Fibroblast of lung (primary cell): Measurements from ENCODE around the gene LRRC36. TPM values are rescaled to one million over a fixed set of nuclear protein-coding genes. Genes with fewer than 3 reads are reported as not detected.

ENCODE experiments used
- DNase-seq, 2 donors: peaks; one replicate each; pipeline versions ENCODE4 v3.0.0 to v3.0.0-alpha.2; 2010; ENCODE audit warnings: low read depth in 2 of 2
- H2AFZ ChIP-seq: 2 replicates; pipeline ENCODE4 v1.5.1; 2012; ENCODE audit warnings: low read length, control low read depth, inconsistent platforms
- H3K27ac ChIP-seq: 2 replicates; pipeline ENCODE4 v1.5.1; 2011; ENCODE audit warnings: low read length, control low read depth; ENCODE audit not compliant: insufficient read depth
- H3K27me3 ChIP-seq: 2 replicates; pipeline ENCODE4 v1.5.1; 2011; ENCODE audit warnings: mild to moderate bottlenecking, low read length; ENCODE audit not compliant: control insufficient read depth, insufficient read depth
- H3K36me3 ChIP-seq: 2 replicates; pipeline ENCODE4 v1.5.1; 2011; ENCODE audit warnings: low read length; ENCODE audit not compliant: control insufficient read depth, insufficient read depth
- H3K4me1 ChIP-seq: 2 replicates; pipeline ENCODE4 v1.5.1; 2011; ENCODE audit warnings: low read length; ENCODE audit not compliant: control insufficient read depth, insufficient read depth; ENCODE audit errors: extremely low read depth
- H3K4me2 ChIP-seq: 2 replicates; pipeline ENCODE4 v1.5.1; 2011; ENCODE audit warnings: low read length, control low read depth; ENCODE audit not compliant: insufficient read depth; ENCODE audit errors: extremely low read depth
- H3K4me3 ChIP-seq, 4 experiments: fragments of 200-600 bp in 1 of 4; sonication (generic) in 1 of 4; replicated peaks in 1 of 4; 2 replicates each; pipeline ENCODE4 v1.5.1; 2011 to 2016; ENCODE audit warnings: low read length in 4 of 4, low read depth in 3 of 4, mild to moderate bottlenecking in 3 of 4, control low read depth in 2 of 4, inconsistent platforms in 1 of 4, mixed read lengths in 1 of 4; ENCODE audit not compliant: insufficient read depth in 1 of 4; ENCODE audit errors: control extremely low read depth in 1 of 4
- H3K79me2 ChIP-seq: 2 replicates; pipeline ENCODE4 v1.5.1; 2012; ENCODE audit warnings: mild to moderate bottlenecking, low read length, inconsistent platforms; ENCODE audit not compliant: control insufficient read depth, insufficient read depth
- H3K9ac ChIP-seq: 2 replicates; pipeline ENCODE4 v1.5.1; 2011; ENCODE audit warnings: mild to moderate bottlenecking, low read length, control low read depth; ENCODE audit not compliant: insufficient read depth
- H3K9me3 ChIP-seq: 2 replicates; pipeline ENCODE4 v1.5.1; 2012; ENCODE audit warnings: low read depth, low read length; ENCODE audit not compliant: control insufficient read depth, insufficient read depth
- H4K20me1 ChIP-seq: 2 replicates; pipeline ENCODE4 v1.5.1; 2011; ENCODE audit warnings: low read length; ENCODE audit not compliant: control insufficient read depth, insufficient read depth; ENCODE audit errors: extremely low read depth
- EZH2 ChIP-seq: IDR thresholded peaks from 2 replicates; pipeline ENCODE4 v1.5.1; 2012; ENCODE audit warnings: low read length, control low read depth, mild to moderate bottlenecking; ENCODE audit errors: missing control alignments
- polyA plus RNA-seq, 2 donors: library from polyadenylated mRNA; depleted of rRNA in 1 of 2; stranded (reverse) in 1 of 2; unstranded in 1 of 2; fragments of >200 nt; gene quantifications; 2 replicates each; pipeline ENCODE4 v1.2.1, GENCODE V29; 2011 to 2012; ENCODE audit warnings: missing spikeins in 1 of 2
- total RNA-seq: library from RNA; depleted of rRNA; stranded (reverse); fragments of >200 nt; gene quantifications from 2 replicates; pipeline ENCODE4 v1.2.1, GENCODE V29; 2014
- TF ChIP-seq, protein P1 (sequence below), 2 donors: IDR thresholded peaks in 1 of 2; conservative IDR thresholded peaks in 1 of 2; 1 replicate in 1 of 2; 2 replicates in 1 of 2; pipeline ENCODE4 v1.5.1; 2011 to 2012; ENCODE audit warnings: low read length in 2 of 2, control low read depth in 1 of 2, inconsistent platforms in 1 of 2, low read depth in 1 of 2, mild to moderate bottlenecking in 1 of 2

LRRC36 gene
- total and polyA plus RNA-seq, 2 donors (not counting 1 experiment from before 2014, with no cell fraction given), result 0.06 to 0.66 TPM

DNA sequence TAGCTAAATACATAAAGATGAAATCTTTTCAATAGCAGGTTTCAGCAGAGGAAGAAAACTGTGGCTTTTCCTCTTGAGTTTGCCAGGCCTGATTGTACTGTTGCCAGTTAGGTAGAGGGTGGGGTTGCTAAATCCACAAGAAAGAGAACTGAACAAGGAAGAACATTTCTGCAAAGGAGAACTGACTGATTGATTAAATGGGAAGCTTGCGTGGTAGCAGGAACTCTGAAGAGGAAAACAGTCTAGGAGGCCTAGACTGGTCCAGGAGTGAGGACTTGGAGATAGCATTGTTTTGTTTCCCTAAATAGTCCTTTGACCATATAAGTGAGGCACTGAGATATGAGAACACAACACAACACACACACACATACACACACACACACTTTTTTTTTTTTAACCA lies 18.8 kb downstream of the LRRC36 start:
- Histone ChIP-seq H3K4me3 (no peak overlapping the region), H3K4me1 (no peaks in the 10 kb centered on the region), H4K20me1 (no peaks in the 10 kb centered on the region), H2AFZ (no peak overlapping the region), H3K79me2 (no peaks in the 10 kb centered on the region), H3K4me2 (no peak overlapping the region), H3K27ac (no peak overlapping the region), H3K36me3 (no peaks in the 10 kb centered on the region), H3K27me3 (no peaks in the 10 kb centered on the region), H3K9ac (no peak overlapping the region), H3K9me3 (no peaks in the 10 kb centered on the region)
- DNase-seq, result no peak
- no peak for TF ChIP-seq EZH2
- TF ChIP-seq, protein P1, sequence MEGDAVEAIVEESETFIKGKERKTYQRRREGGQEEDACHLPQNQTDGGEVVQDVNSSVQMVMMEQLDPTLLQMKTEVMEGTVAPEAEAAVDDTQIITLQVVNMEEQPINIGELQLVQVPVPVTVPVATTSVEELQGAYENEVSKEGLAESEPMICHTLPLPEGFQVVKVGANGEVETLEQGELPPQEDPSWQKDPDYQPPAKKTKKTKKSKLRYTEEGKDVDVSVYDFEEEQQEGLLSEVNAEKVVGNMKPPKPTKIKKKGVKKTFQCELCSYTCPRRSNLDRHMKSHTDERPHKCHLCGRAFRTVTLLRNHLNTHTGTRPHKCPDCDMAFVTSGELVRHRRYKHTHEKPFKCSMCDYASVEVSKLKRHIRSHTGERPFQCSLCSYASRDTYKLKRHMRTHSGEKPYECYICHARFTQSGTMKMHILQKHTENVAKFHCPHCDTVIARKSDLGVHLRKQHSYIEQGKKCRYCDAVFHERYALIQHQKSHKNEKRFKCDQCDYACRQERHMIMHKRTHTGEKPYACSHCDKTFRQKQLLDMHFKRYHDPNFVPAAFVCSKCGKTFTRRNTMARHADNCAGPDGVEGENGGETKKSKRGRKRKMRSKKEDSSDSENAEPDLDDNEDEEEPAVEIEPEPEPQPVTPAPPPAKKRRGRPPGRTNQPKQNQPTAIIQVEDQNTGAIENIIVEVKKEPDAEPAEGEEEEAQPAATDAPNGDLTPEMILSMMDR (conservative IDR thresholded peaks at IDR 0.05 in 1 of 2, IDR thresholded peaks at IDR 0.05 in 1 of 2; ENCODE audit: low read depth in 1 of 2, low read length in 2 of 2), result no peak

DNA sequence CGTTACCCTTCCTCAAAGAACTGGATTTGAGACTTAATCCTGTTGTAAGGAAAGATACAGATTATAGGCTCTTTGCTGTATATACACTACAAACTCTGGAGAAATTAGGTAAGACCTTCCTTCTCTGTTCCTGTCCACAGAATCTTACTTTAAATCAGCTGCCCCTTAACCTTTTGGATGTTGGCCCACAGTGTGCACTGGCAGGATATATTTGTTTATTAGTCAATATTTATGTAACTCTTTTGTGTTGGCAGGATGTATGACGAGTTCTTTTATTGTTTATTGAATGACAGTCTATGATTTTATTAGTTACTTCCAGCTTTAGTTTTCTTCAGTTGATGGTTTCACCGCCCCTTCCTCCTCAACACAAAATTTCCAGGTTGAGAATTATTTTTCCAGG lies 19.7 kb downstream of the LRRC36 start:
- Histone ChIP-seq H3K4me3 (no peak overlapping the region), H3K9me3 (no peaks in the 10 kb centered on the region), H3K27ac (no peak overlapping the region), H3K9ac (no peak overlapping the region), H3K4me2 (no peak overlapping the region), H3K79me2 (no peaks in the 10 kb centered on the region), H3K36me3 (no peaks in the 10 kb centered on the region), H3K27me3 (no peaks in the 10 kb centered on the region), H2AFZ (no peak overlapping the region), H3K4me1 (no peaks in the 10 kb centered on the region), H4K20me1 (no peaks in the 10 kb centered on the region)
- no peak for DNase-seq
- TF ChIP-seq EZH2, result no peak
- TF ChIP-seq, protein P1 (conservative IDR thresholded peaks at IDR 0.05 in 1 of 2, IDR thresholded peaks at IDR 0.05 in 1 of 2; ENCODE audit: low read depth in 1 of 2, low read length in 2 of 2), result no peak

DNA sequence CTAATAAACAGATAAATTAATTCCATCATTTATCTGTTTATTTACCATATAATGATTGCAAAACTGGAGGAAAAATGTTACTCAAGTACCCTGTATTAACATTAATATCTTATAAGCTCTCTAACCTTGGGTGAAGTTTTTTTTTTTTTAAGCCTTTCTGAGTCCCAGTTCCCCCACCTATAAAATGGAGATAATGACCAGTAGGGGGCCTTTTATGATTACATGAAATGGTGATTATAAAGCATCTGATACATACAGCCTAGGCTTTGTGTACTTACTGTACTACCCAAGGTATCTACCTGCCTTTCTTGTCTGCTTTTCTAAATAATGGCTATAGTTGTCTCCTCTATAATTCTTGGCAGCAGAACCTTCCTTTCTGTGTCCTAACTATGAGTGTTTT lies 22.6 kb downstream of the LRRC36 start:
- DNase-seq, result peak; percentile 28 to 48
- no peaks in the 10 kb centered on the region for H4K20me1 ChIP-seq

More for the DNA sequence above, 22.6 kb downstream of the LRRC36 start:
- no peaks in the 10 kb centered on the region for H3K9me3 ChIP-seq
- H3K9ac ChIP-seq, result no peak overlapping the region
- no peak overlapping the region for H3K4me3 ChIP-seq
- H3K36me3 ChIP-seq, result no peaks in the 10 kb centered on the region
- no peaks in the 10 kb centered on the region for H3K4me1 ChIP-seq
- no peak overlapping the region for H2AFZ ChIP-seq
- no peaks in the 10 kb centered on the region for H3K79me2 ChIP-seq
- H3K27me3 ChIP-seq, result no peaks in the 10 kb centered on the region
- H3K27ac ChIP-seq, result no peak overlapping the region
- TF ChIP-seq, protein P1 (conservative IDR thresholded peaks at IDR 0.05 in 1 of 2, IDR thresholded peaks at IDR 0.05 in 1 of 2; ENCODE audit: low read depth in 1 of 2, low read length in 2 of 2), result peak; percentile 26 to 50
- TF ChIP-seq EZH2, result no peak
- no peak overlapping the region for H3K4me2 ChIP-seq
